ENCODE results near the gene CLCN7. TPM values are rescaled to one million over a fixed set of nuclear protein-coding genes. Genes with fewer than 3 reads are reported as not detected.

The CLCN7 gene
- total RNA-seq, 1 donor from 2014 or later, result 39.8 TPM

- no peak for DNase-seq (ENCODE audit: low spot score)
- intact Hi-C loops (cut with DNase I), result no loop called here
Observed at GRCh38 chr16:1425616-1426370, 49.0 kb downstream of the CLCN7 start.

GRCh38 chr16:1424028-1424427 lies 50.8 kb downstream of the CLCN7 start:
- intact Hi-C loops (cut with DNase I), result loop anchor here (5.0 kb wide), 1 partner anchor 68 kb away; the partner anchor contains the start of gene TELO2
- DNase-seq (ENCODE audit: low spot score), result no peak

- DNase-seq (ENCODE audit: low spot score), result no peak
- intact Hi-C loops (cut with DNase I), result loop anchor here (5.0 kb wide), 1 partner anchor 70 kb away; the partner anchor contains the start of gene TELO2
Observed at GRCh38 chr16:1422076-1422475, 52.8 kb downstream of the CLCN7 start.

- intact Hi-C loops (cut with DNase I), result loop anchor here (5.0 kb wide), 1 partner anchor 72 kb away; the partner anchor contains the start of gene TELO2
- DNase-seq (ENCODE audit: low spot score), result no peak
Observed at GRCh38 chr16:1420111-1420539, 54.7 kb downstream of the CLCN7 start.

GRCh38 chr16:1416521-1416941 lies 58.3 kb downstream of the CLCN7 start:
- intact Hi-C loops (cut with DNase I), result no loop called here
- no peak for DNase-seq (ENCODE audit: low spot score)

GRCh38 chr16:1414532-1415260 lies 60.1 kb downstream of the CLCN7 start, which contains the start of gene UNKL:
UNKL (minus strand) TSS chr16:1414704; CDS start chr16:1414691, 13 bp downstream.
- peak; percentile 90 for DNase-seq (ENCODE audit: low spot score)
- intact Hi-C loops (cut with DNase I), result no loop called here

- no peak for DNase-seq (ENCODE audit: low spot score)
- intact Hi-C loops (cut with DNase I), result no loop called here
Observed at GRCh38 chr16:1413684-1414531, 60.9 kb downstream of the CLCN7 start.

- intact Hi-C loops (cut with DNase I), result no loop called here
- DNase-seq (ENCODE audit: low spot score), result no peak
Observed at GRCh38 chr16:1412847-1413246, 62.0 kb downstream of the CLCN7 start.

GRCh38 chr16:1408171-1408837 lies 66.5 kb downstream of the CLCN7 start:
- DNase-seq (ENCODE audit: low spot score), result peak; percentile 97
- intact Hi-C loops (cut with DNase I), result no loop called here

GRCh38 chr16:1407753-1408152 lies 67.1 kb downstream of the CLCN7 start:
- intact Hi-C loops (cut with DNase I), result no loop called here
- DNase-seq (ENCODE audit: low spot score), result no peak

- intact Hi-C loops (cut with DNase I), result no loop called here
- DNase-seq (ENCODE audit: low spot score), result no peak
Observed at GRCh38 chr16:1403733-1404132, 71.1 kb downstream of the CLCN7 start.

GRCh38 chr16:1403036-1403435 lies 71.8 kb downstream of the CLCN7 start:
- DNase-seq (ENCODE audit: low spot score), result no peak
- intact Hi-C loops (cut with DNase I), result no loop called here

GRCh38 chr16:1401758-1402154 lies 73.1 kb downstream of the CLCN7 start:
- intact Hi-C loops (cut with DNase I), result no loop called here
- no peak for DNase-seq (ENCODE audit: low spot score)

GRCh38 chr16:1401061-1401757 lies 73.6 kb downstream of the CLCN7 start:
- intact Hi-C loops (cut with DNase I), result no loop called here
- DNase-seq (ENCODE audit: low spot score), result no peak

GRCh38 chr16:1398826-1399581 lies 75.8 kb downstream of the CLCN7 start:
- DNase-seq (ENCODE audit: low spot score), result no peak
- intact Hi-C loops (cut with DNase I), result no loop called here

GRCh38 chr16:1398351-1398750 lies 76.5 kb downstream of the CLCN7 start:
- DNase-seq (ENCODE audit: low spot score), result no peak
- intact Hi-C loops (cut with DNase I), result no loop called here

- DNase-seq (ENCODE audit: low spot score), result no peak
- intact Hi-C loops (cut with DNase I), result no loop called here
Observed at GRCh38 chr16:1397779-1398178, 77.0 kb downstream of the CLCN7 start.

GRCh38 chr16:1395444-1396031 lies 79.3 kb downstream of the CLCN7 start:
- no peak for DNase-seq (ENCODE audit: low spot score)

More at GRCh38 chr16:1395444-1396031, 79.3 kb downstream of the CLCN7 start:
- intact Hi-C loops (cut with DNase I), result no loop called here

All from cardiac septum (tissue), 1 donor.